HepG2 (cell line): ENCODE measurements around the gene RETREG2. TPM values are rescaled to one million over a fixed set of nuclear protein-coding genes. Genes with fewer than 3 reads are reported as not detected.
A peak's percentile ranks its signal among the peaks of the same experiment; 100 is the strongest.

ENCODE experiments used
- BRCA1 ChIP-seq: sonication (generic); formaldehyde crosslinking; IDR thresholded peaks from 2 replicates; pipeline ENCODE4 v1.4.0; 2020; ENCODE audit warnings: missing genetic modification reagents
- FOSL2 ChIP-seq: sonication (generic); formaldehyde crosslinking; IDR thresholded peaks from 2 replicates; pipeline ENCODE4 v1.4.0; 2020; ENCODE audit warnings: missing genetic modification reagents
- MTF1 ChIP-seq: sonication (generic); formaldehyde crosslinking; IDR thresholded peaks from 2 replicates; pipeline ENCODE4 v1.5.0; 2020; ENCODE audit warnings: missing genetic modification reagents
- NFE2L1 ChIP-seq: sonication (generic); formaldehyde crosslinking; IDR thresholded peaks from 2 replicates; pipeline ENCODE4 v1.4.0; 2020; ENCODE audit warnings: missing genetic modification reagents, mild to moderate bottlenecking, borderline replicate concordance
- NR2F6 ChIP-seq, 2 experiments: IDR thresholded peaks; 2 replicates each; pipeline ENCODE4 v1.6.1; 2016; ENCODE audit warnings: antibody characterized with exemption in 1 of 2, mild to moderate bottlenecking in 1 of 2
- YEATS2 ChIP-seq: sonication (generic); formaldehyde crosslinking; IDR thresholded peaks from 2 replicates; pipeline ENCODE4 v1.4.0; 2020; ENCODE audit warnings: missing genetic modification reagents, borderline replicate concordance
- ZBTB38 ChIP-seq: sonication (generic); formaldehyde crosslinking; IDR thresholded peaks from 2 replicates; pipeline ENCODE4 v1.5.1; 2020; ENCODE audit warnings: mild to moderate bottlenecking, missing genetic modification reagents
- ZNF282 ChIP-seq: fragments of 450-650 bp; IDR thresholded peaks from 2 replicates; pipeline ENCODE4 v1.6.1; 2018; ENCODE audit not compliant: partially characterized antibody
- ZNF44 ChIP-seq: sonication (generic); formaldehyde crosslinking; IDR thresholded peaks from 2 replicates; pipeline ENCODE4 v1.5.1; 2020; ENCODE audit warnings: mild to moderate bottlenecking, missing genetic modification reagents
- ZNF501 ChIP-seq: sonication (generic); formaldehyde crosslinking; IDR thresholded peaks from 2 replicates; pipeline ENCODE4 v1.5.1; 2020; ENCODE audit warnings: mild to moderate bottlenecking, moderate library complexity, missing genetic modification reagents
- ZNF562 ChIP-seq: sonication (generic); formaldehyde crosslinking; IDR thresholded peaks from 2 replicates; pipeline ENCODE4 v1.8.0; 2022; ENCODE audit warnings: missing genetic modification reagents, borderline replicate concordance
- ZNF577 ChIP-seq: sonication (generic); formaldehyde crosslinking; IDR thresholded peaks from 2 replicates; pipeline ENCODE4 v1.4.0; 2020; ENCODE audit warnings: mild to moderate bottlenecking, low read depth, missing genetic modification reagents, borderline replicate concordance
- ZNF713 ChIP-seq: sonication (generic); formaldehyde crosslinking; IDR thresholded peaks from 2 replicates; pipeline ENCODE4 v1.4.0; 2020; ENCODE audit warnings: mild to moderate bottlenecking, missing genetic modification reagents
- polyA plus RNA-seq, 8 experiments: library from polyadenylated mRNA; depleted of rRNA in 3 of 8; stranded (reverse) in 7 of 8; unstranded in 1 of 8; fragments of >200 nt; fragmentation: Illumina TruSeq in 4 of 8; extraction: Trizol in 4 of 8; gene quantifications; 2 replicates each; pipeline versions ENCODE4 v1.2.1 to v1.2.3, GENCODE V29; 2011 to 2016; ENCODE audit warnings: low read depth in 4 of 8, missing spikeins in 1 of 8, mixed read lengths in 1 of 8; ENCODE audit not compliant: insufficient read depth in 1 of 8
- total RNA-seq, 5 experiments: library from RNA; depleted of rRNA; stranded (reverse); fragments of >200 nt; fragmentation: Illumina TruSeq; extraction: Trizol; gene quantifications; 2 replicates each; pipeline ENCODE4 v1.2.3, GENCODE V29; 2016; ENCODE audit warnings: low read depth in 1 of 5
- TF ChIP-seq, protein P1 (sequence below), 2 experiments: fragments of 450-650 bp in 1 of 2; sonication (generic) in 1 of 2; formaldehyde crosslinking in 1 of 2; IDR thresholded peaks; 2 replicates each; pipeline versions ENCODE4 v1.6.1 to v1.8.0; 2016 to 2022; ENCODE audit warnings: antibody characterized with exemption in 1 of 2, mild to moderate bottlenecking in 1 of 2, missing genetic modification reagents in 1 of 2
- TF ChIP-seq, protein P2 (sequence below): IDR thresholded peaks from 2 replicates; pipeline ENCODE4 v1.6.1; 2016; ENCODE audit warnings: missing genetic modification reagents, missing compliant biosample characterization
- TF ChIP-seq, protein P3 (sequence below): sonication (generic); formaldehyde crosslinking; IDR thresholded peaks from 2 replicates; pipeline ENCODE4 v1.4.0; 2020; ENCODE audit warnings: missing genetic modification reagents

The RETREG2 gene
- total and polyA plus RNA-seq, 2 of the 13 experiments (the other 11 are each of a cell fraction or from before 2014, with no cell fraction given), result 86.0 to 134 TPM

DNA sequence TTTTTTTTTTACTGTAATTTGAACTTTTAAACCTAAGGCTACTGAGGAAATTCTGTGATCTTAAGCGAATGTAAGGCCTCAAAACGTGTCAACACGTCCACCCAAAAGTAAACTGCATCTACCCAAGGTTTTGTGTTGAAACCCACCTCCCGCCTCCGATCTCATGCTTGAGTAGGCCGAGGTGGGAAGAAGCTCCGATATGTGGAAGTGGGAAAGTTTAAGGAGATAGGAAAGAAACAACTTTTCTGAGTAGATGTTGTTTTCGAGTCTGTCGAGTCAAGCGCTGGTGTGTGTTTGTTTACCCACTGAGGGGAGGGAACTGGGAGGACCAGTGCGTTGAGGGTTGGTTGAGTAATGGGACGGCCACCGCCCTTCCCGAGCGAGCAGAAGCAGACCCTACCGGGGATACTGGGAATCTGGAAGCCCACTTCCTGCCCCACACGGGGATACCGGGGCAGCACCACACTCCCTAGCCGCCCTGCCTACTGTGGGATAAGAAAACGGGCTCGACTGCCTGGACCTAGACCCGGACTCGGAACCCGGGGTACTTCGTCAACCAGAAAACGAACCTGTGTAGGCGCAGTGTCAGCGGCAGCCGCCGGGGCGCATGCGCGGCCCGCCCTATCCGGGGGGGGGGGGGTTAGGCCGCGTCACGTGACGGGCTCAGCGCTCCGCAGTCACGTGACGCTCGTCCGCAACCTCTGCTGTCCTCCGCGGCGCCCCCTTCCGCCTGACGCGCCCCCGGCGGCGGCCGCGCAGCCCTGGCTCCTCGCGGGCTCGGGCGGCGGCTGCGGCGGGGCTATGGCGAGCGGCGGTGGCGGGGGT is at the start of gene RETREG2 (continued):
- TF ChIP-seq, protein P1, sequence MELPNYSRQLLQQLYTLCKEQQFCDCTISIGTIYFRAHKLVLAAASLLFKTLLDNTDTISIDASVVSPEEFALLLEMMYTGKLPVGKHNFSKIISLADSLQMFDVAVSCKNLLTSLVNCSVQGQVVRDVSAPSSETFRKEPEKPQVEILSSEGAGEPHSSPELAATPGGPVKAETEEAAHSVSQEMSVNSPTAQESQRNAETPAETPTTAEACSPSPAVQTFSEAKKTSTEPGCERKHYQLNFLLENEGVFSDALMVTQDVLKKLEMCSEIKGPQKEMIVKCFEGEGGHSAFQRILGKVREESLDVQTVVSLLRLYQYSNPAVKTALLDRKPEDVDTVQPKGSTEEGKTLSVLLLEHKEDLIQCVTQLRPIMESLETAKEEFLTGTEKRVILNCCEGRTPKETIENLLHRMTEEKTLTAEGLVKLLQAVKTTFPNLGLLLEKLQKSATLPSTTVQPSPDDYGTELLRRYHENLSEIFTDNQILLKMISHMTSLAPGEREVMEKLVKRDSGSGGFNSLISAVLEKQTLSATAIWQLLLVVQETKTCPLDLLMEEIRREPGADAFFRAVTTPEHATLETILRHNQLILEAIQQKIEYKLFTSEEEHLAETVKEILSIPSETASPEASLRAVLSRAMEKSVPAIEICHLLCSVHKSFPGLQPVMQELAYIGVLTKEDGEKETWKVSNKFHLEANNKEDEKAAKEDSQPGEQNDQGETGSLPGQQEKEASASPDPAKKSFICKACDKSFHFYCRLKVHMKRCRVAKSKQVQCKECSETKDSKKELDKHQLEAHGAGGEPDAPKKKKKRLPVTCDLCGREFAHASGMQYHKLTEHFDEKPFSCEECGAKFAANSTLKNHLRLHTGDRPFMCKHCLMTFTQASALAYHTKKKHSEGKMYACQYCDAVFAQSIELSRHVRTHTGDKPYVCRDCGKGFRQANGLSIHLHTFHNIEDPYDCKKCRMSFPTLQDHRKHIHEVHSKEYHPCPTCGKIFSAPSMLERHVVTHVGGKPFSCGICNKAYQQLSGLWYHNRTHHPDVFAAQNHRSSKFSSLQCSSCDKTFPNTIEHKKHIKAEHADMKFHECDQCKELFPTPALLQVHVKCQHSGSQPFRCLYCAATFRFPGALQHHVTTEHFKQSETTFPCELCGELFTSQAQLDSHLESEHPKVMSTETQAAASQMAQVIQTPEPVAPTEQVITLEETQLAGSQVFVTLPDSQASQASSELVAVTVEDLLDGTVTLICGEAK (IDR thresholded peaks at IDR 0.05), result no peak
- TF ChIP-seq, protein P1 (CRISPR knock-in tag; IDR thresholded peaks at IDR 0.05), result peak; percentile 57; the same call in 1 of the 2 replicates
- TF ChIP-seq ZNF501 (CRISPR knock-in tag) (0 out of 2 replicates have a peak, but pooled peaks have one; percentile 28), BRCA1 (CRISPR knock-in tag) (peak; percentile 54; the same call in 1 of the 2 replicates), NFE2L1 (CRISPR knock-in tag) (no peak), ZNF44 (no peak), NR2F6 (IDR thresholded peaks at IDR 0.05) (no peak), NR2F6 (CRISPR knock-in tag; IDR thresholded peaks at IDR 0.05) (0 out of 2 replicates have a peak, but pooled peaks have one; percentile 3), ZNF577 (CRISPR knock-in tag) (0 out of 2 replicates have a peak, but pooled peaks have one; percentile 61), ZNF282 (no peak), MTF1 (CRISPR knock-in tag) (no peak), ZNF713 (no peak), ZNF562 (no peak), ZBTB38 (CRISPR knock-in tag) (peak; percentile 80; the same call in 1 of the 2 replicates), YEATS2 (CRISPR knock-in tag) (peak; percentile 56; the same call in 1 of the 2 replicates), FOSL2 (CRISPR knock-in tag) (peak; percentile 90)
- TF ChIP-seq, protein P2, sequence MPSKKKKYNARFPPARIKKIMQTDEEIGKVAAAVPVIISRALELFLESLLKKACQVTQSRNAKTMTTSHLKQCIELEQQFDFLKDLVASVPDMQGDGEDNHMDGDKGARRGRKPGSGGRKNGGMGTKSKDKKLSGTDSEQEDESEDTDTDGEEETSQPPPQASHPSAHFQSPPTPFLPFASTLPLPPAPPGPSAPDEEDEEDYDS (CRISPR knock-in tag), result peak; percentile 36; the same call in 1 of the 2 replicates
- TF ChIP-seq, protein P3, sequence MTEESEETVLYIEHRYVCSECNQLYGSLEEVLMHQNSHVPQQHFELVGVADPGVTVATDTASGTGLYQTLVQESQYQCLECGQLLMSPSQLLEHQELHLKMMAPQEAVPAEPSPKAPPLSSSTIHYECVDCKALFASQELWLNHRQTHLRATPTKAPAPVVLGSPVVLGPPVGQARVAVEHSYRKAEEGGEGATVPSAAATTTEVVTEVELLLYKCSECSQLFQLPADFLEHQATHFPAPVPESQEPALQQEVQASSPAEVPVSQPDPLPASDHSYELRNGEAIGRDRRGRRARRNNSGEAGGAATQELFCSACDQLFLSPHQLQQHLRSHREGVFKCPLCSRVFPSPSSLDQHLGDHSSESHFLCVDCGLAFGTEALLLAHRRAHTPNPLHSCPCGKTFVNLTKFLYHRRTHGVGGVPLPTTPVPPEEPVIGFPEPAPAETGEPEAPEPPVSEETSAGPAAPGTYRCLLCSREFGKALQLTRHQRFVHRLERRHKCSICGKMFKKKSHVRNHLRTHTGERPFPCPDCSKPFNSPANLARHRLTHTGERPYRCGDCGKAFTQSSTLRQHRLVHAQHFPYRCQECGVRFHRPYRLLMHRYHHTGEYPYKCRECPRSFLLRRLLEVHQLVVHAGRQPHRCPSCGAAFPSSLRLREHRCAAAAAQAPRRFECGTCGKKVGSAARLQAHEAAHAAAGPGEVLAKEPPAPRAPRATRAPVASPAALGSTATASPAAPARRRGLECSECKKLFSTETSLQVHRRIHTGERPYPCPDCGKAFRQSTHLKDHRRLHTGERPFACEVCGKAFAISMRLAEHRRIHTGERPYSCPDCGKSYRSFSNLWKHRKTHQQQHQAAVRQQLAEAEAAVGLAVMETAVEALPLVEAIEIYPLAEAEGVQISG (CRISPR knock-in tag), result peak; percentile 87
